PC-3 (cell line): ENCODE data around the gene ZYG11A. TPM values are rescaled to one million over a fixed set of nuclear protein-coding genes. Genes with fewer than 3 reads are reported as not detected.

Source experiments
- ATAC-seq: fragments of 200-7000 bp; cut with Tn5 transposase; 2 replicates; pipeline ENCODE4 v1.9.1; 2020; ENCODE audit warnings: mild to moderate bottlenecking, moderate library complexity
- BruUV-seq: library from RNA; stranded (reverse); fragments of 400-500 nt; replicated peaks from 2 replicates; lab custom pipeline; 2021; lab: Mats Ljungman, UMichigan
- CTCF ChIA-PET: fragments of 300-600 bp; sonication (Branson Sonifier 250); formaldehyde crosslinking; loops from one replicate; lab custom pipeline; 2022; ENCODE audit warnings: antibody characterized with exemption; lab: Charles Lee
- POLR2A ChIA-PET: fragments of 300-600 bp; sonication (Branson Sonifier 250); formaldehyde crosslinking; loops from one replicate; lab custom pipeline; 2022; ENCODE audit warnings: antibody characterized with exemption; ENCODE audit not compliant: unreplicated experiment; lab: Charles Lee
- DNase-seq: peaks from one replicate; pipeline ENCODE4 v3.0.0-alpha.2; 2015
- H2AFZ ChIP-seq: fragments of 300-600 bp; sonication (generic); 2 replicates; pipeline ENCODE4 v1.6.0; 2016; ENCODE audit warnings: antibody characterized with exemption, low read length
- H3F3A ChIP-seq: fragments of 300-600 bp; sonication (generic); one replicate; pipeline ENCODE4 v1.6.0; 2017; ENCODE audit warnings: antibody characterized with exemption, low read length, control low read depth, mild to moderate bottlenecking; ENCODE audit not compliant: unreplicated experiment
- H3K27ac ChIP-seq: fragments of 300-600 bp; sonication (generic); 2 replicates; pipeline ENCODE4 v1.5.1; 2016; ENCODE audit warnings: mild to moderate bottlenecking, low read length
- H3K27me3 ChIP-seq: fragments of 300-600 bp; sonication (generic); 2 replicates; pipeline ENCODE4 v1.6.1; 2016; ENCODE audit warnings: low read length, mixed read lengths
- H3K36me3 ChIP-seq: fragments of 300-600 bp; sonication (generic); 2 replicates; pipeline ENCODE4 v1.6.1; 2016; ENCODE audit warnings: low read depth, mixed run types, low read length, mixed read lengths
- H3K4me1 ChIP-seq: fragments of 300-600 bp; sonication (generic); 2 replicates; pipeline ENCODE4 v1.5.1; 2016; ENCODE audit warnings: low read length; ENCODE audit not compliant: insufficient read depth
- H3K4me2 ChIP-seq: fragments of 300-600 bp; sonication (generic); 2 replicates; pipeline ENCODE4 v1.6.0; 2016; ENCODE audit warnings: low read length
- H3K4me3 ChIP-seq: fragments of 300-600 bp; sonication (generic); 2 replicates; pipeline ENCODE4 v1.5.1; 2016; ENCODE audit warnings: mild to moderate bottlenecking, low read length, mixed read lengths
- H3K79me2 ChIP-seq: fragments of 300-600 bp; sonication (generic); 2 replicates; pipeline ENCODE4 v1.6.1; 2017; ENCODE audit warnings: low read length, mixed read lengths
- H3K9ac ChIP-seq: fragments of 300-600 bp; sonication (generic); 2 replicates; pipeline ENCODE4 v1.6.0; 2016; ENCODE audit warnings: mild to moderate bottlenecking, low read length
- H3K9me2 ChIP-seq: fragments of 300-600 bp; sonication (generic); replicated peaks from 2 replicates; pipeline ENCODE4 v1.6.1; 2016; ENCODE audit warnings: mixed run types, low read length, mixed read lengths
- H3K9me3 ChIP-seq: fragments of 300-600 bp; sonication (generic); 2 replicates; pipeline ENCODE4 v1.6.1; 2016; ENCODE audit warnings: low read length, mixed read lengths
- H4K20me1 ChIP-seq: fragments of 300-600 bp; sonication (generic); 2 replicates; pipeline ENCODE4 v1.6.1; 2016; ENCODE audit warnings: low read length, mixed read lengths
- CTCF ChIP-seq: fragments of 300-600 bp; sonication (generic); conservative IDR thresholded peaks from 2 replicates; pipeline ENCODE4 v1.5.1; 2017; ENCODE audit warnings: antibody characterized with exemption, low read depth, mild to moderate bottlenecking, low read length
- EZH2 ChIP-seq: fragments of 300-600 bp; sonication (generic); IDR thresholded peaks from one replicate; pipeline ENCODE4 v1.6.1; 2017; ENCODE audit warnings: antibody characterized with exemption, mild to moderate bottlenecking, low read length; ENCODE audit not compliant: unreplicated experiment
- EZH2phosphoT487 ChIP-seq: fragments of 300-600 bp; sonication (generic); IDR thresholded peaks from 2 replicates; pipeline ENCODE4 v1.6.1; 2018; ENCODE audit warnings: mild to moderate bottlenecking, antibody characterized with exemption, low read length, borderline replicate concordance
- intact Hi-C: fragments of 100-400 bp; cut with micrococcal nuclease; formaldehyde crosslinking; loops from 2 replicates; pipeline ENCODE4 v1.9.0; 2023
- total RNA-seq: library from RNA; depleted of rRNA; stranded (reverse); fragments of >200 nt; gene quantifications from 2 replicates; pipeline ENCODE4 v1.2.3, GENCODE V29; 2014

ZYG11A gene
- total RNA-seq, 1 experiment from 2014 or later, result 0.47 TPM

DNA sequence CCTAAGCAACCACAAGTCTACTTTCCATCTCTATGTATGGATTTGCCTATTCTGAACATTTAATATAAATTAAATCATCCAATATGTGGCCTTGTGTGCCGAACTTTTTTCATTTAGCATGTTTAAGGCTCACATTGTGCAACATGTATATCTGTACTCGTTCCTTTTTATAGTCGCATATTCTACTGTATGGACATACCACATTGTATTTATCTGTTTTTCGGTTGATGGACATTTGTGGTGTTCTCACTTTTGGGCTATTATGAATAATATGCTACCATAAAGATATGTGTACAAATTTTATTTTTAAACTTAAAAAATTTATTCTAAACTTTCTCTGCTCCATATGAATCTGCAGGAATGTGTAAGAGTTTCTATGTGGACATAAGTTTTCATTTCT is 13.0 kb downstream of the ZYG11A start:
- no peak overlapping the region for H3K9ac ChIP-seq
- ChIA-PET POLR2A (no interaction called here), CTCF (no interaction called here)
- ATAC-seq (no peak), DNase-seq (no peak)
- H3K4me2 ChIP-seq, result no peak overlapping the region
- H3K27me3 ChIP-seq, result no peaks in the 10 kb centered on the region
- TF ChIP-seq EZH2 (no peak), CTCF (no peak), EZH2phosphoT487 (no peak)
- no peak overlapping the region for H2AFZ ChIP-seq
- no peaks in the 10 kb centered on the region for H3F3A ChIP-seq
- H3K79me2 ChIP-seq, result no peaks in the 10 kb centered on the region
- intact Hi-C loops, result no loop called here
- H3K9me2 ChIP-seq, result no peaks in the 10 kb centered on the region
- H3K4me3 ChIP-seq, result no peak overlapping the region
- no TSS peak for BruUV-seq
- no peaks in the 10 kb centered on the region for H4K20me1 ChIP-seq
- H3K36me3 ChIP-seq, result no peaks in the 10 kb centered on the region
- H3K27ac ChIP-seq, result no peak overlapping the region
- no peaks in the 10 kb centered on the region for H3K9me3 ChIP-seq
- peaks cover 11% of the 10 kb centered on the region for H3K4me1 ChIP-seq

- Histone ChIP-seq H3K4me2 (no peak overlapping the region), H3K9me2 (no peaks in the 10 kb centered on the region), H2AFZ (no peak overlapping the region), H3K79me2 (no peaks in the 10 kb centered on the region), H3K9me3 (no peaks in the 10 kb centered on the region), H3K9ac (no peak overlapping the region), H3K27me3 (no peaks in the 10 kb centered on the region), H3K4me1 (peaks cover 15% of the 10 kb centered on the region), H3K27ac (no peak overlapping the region), H3K4me3 (no peak overlapping the region), H4K20me1 (no peaks in the 10 kb centered on the region), H3F3A (no peaks in the 10 kb centered on the region), H3K36me3 (no peaks in the 10 kb centered on the region)
- peak; percentile 23 for DNase-seq
- TF ChIP-seq EZH2phosphoT487 (no peak), EZH2 (no peak), CTCF (no peak)
- no TSS peak for BruUV-seq
- POLR2A ChIA-PET, result no interaction called here
- no peak; the same call in 1 of the 2 replicates for ATAC-seq
- CTCF ChIA-PET, result no interaction called here
- intact Hi-C loops, result no loop called here
Observed at GRCh38 chr1:52856026-52856425, 13.5 kb downstream of the ZYG11A start.

DNA sequence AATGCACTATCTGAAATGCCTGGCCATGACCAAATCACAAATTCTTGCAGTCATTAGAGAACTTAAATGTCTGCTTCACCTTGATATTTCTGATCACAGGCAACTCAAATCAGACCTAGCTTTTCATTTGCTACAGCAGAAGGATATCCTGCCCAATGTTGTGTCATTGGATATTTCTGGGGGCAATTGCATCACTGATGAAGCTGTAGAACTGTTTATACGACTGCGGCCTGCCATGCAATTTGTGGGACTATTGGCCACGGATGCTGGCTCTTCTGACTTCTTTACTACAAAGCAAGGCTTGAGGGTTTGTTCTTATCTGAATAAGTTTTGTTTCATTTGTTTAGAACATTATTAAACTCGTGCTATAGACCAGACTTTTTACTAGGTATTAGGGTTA is 14.9 kb downstream of the ZYG11A start:
- ChIA-PET CTCF (no interaction called here), POLR2A (no interaction called here)
- H3K79me2 ChIP-seq, result no peaks in the 10 kb centered on the region
- intact Hi-C loops, result no loop called here
- H3K36me3 ChIP-seq, result no peaks in the 10 kb centered on the region
- no peak overlapping the region for H2AFZ ChIP-seq
- DNase-seq (no peak), ATAC-seq (no peak)
- H4K20me1 ChIP-seq, result no peaks in the 10 kb centered on the region
- H3K27ac ChIP-seq, result no peak overlapping the region
- no peak overlapping the region for H3K9ac ChIP-seq
- no peaks in the 10 kb centered on the region for H3K9me2 ChIP-seq
- BruUV-seq, result no TSS peak
- H3F3A ChIP-seq, result no peaks in the 10 kb centered on the region
- TF ChIP-seq EZH2 (no peak), CTCF (no peak), EZH2phosphoT487 (no peak)
- no peaks in the 10 kb centered on the region for H3K27me3 ChIP-seq
- no peak overlapping the region for H3K4me2 ChIP-seq
- no peaks in the 10 kb centered on the region for H3K9me3 ChIP-seq
- H3K4me1 ChIP-seq, result peaks cover 19% of the 10 kb centered on the region
- H3K4me3 ChIP-seq, result no peak overlapping the region
